HepG2 (cell line): ENCODE measurements around the gene SEMA4A. TPM values are rescaled to one million over a fixed set of nuclear protein-coding genes. Genes with fewer than 3 reads are reported as not detected.

Experiments
- GPN1 ChIP-seq: sonication (generic); formaldehyde crosslinking; IDR thresholded peaks from 2 replicates; pipeline ENCODE4 v1.5.1; 2020; ENCODE audit warnings: missing genetic modification reagents, borderline replicate concordance
- HMG20B ChIP-seq: conservative IDR thresholded peaks from 2 replicates; pipeline ENCODE4 v1.6.1; 2016; ENCODE audit warnings: missing genetic modification reagents, missing compliant biosample characterization
- ISL2 ChIP-seq: sonication (generic); formaldehyde crosslinking; IDR thresholded peaks from 2 replicates; pipeline ENCODE4 v1.5.0; 2020; ENCODE audit warnings: missing genetic modification reagents
- KLF6 ChIP-seq: IDR thresholded peaks from 2 replicates; pipeline ENCODE4 v1.8.0; 2016; ENCODE audit warnings: missing biosample characterization, missing genetic modification reagents
- MEIS1 ChIP-seq: sonication (generic); formaldehyde crosslinking; IDR thresholded peaks from 2 replicates; pipeline ENCODE4 v1.9.0; 2021; ENCODE audit warnings: mild to moderate bottlenecking, missing genetic modification reagents, moderate library complexity, borderline replicate concordance
- MIXL1 ChIP-seq: IDR thresholded peaks from 2 replicates; pipeline ENCODE4 v1.6.1; 2016
- RBFOX2 ChIP-seq: fragments of 200-400 bp; formaldehyde crosslinking; IDR thresholded peaks from 2 replicates; pipeline ENCODE4 v1.6.1; 2017; ENCODE audit warnings: low read depth, mild to moderate bottlenecking, low read length
- RXRB ChIP-seq: IDR thresholded peaks from 2 replicates; pipeline ENCODE4 v1.6.1; 2016; ENCODE audit warnings: borderline replicate concordance, missing genetic modification reagents, missing compliant biosample characterization
- TCF12 ChIP-seq, 2 experiments: fragments of 450-650 bp in 1 of 2; sonication (generic) in 1 of 2; formaldehyde crosslinking in 1 of 2; IDR thresholded peaks; 2 replicates each; pipeline versions ENCODE4 v1.6.1 to v1.8.0; 2017 to 2022; ENCODE audit warnings: antibody characterized with exemption in 1 of 2, mild to moderate bottlenecking in 1 of 2, missing genetic modification reagents in 1 of 2, moderate library complexity in 1 of 2
- TOE1 ChIP-seq: sonication (generic); formaldehyde crosslinking; IDR thresholded peaks from 2 replicates; pipeline ENCODE4 v1.4.0; 2020; ENCODE audit warnings: mild to moderate bottlenecking, missing genetic modification reagents
- ZFY ChIP-seq: sonication (generic); formaldehyde crosslinking; IDR thresholded peaks from 2 replicates; pipeline ENCODE4 v1.4.0; 2020; ENCODE audit warnings: missing genetic modification reagents
- ZMYM3 ChIP-seq: sonication (generic); formaldehyde crosslinking; IDR thresholded peaks from 2 replicates; pipeline ENCODE4 v1.5.1; 2020; ENCODE audit warnings: mild to moderate bottlenecking, missing genetic modification reagents
- ZNF34 ChIP-seq: sonication (generic); formaldehyde crosslinking; IDR thresholded peaks from 2 replicates; pipeline ENCODE4 v1.4.0; 2020; ENCODE audit warnings: mild to moderate bottlenecking, missing genetic modification reagents, borderline replicate concordance
- ZNF530 ChIP-seq: sonication (generic); formaldehyde crosslinking; IDR thresholded peaks from 2 replicates; pipeline ENCODE4 v1.5.0; 2020; ENCODE audit warnings: low read depth, mild to moderate bottlenecking, missing genetic modification reagents
- ZNF788 ChIP-seq: sonication (generic); formaldehyde crosslinking; IDR thresholded peaks from 2 replicates; pipeline ENCODE4 v1.5.0; 2020; ENCODE audit warnings: mild to moderate bottlenecking, missing genetic modification reagents, borderline replicate concordance
- polyA plus RNA-seq, 8 experiments: library from polyadenylated mRNA; depleted of rRNA in 3 of 8; stranded (reverse) in 7 of 8; unstranded in 1 of 8; fragments of >200 nt; fragmentation: Illumina TruSeq in 4 of 8; extraction: Trizol in 4 of 8; gene quantifications; 2 replicates each; pipeline versions ENCODE4 v1.2.1 to v1.2.3, GENCODE V29; 2011 to 2016; ENCODE audit warnings: low read depth in 4 of 8, missing spikeins in 1 of 8, mixed read lengths in 1 of 8; ENCODE audit not compliant: insufficient read depth in 1 of 8
- total RNA-seq, 5 experiments: library from RNA; depleted of rRNA; stranded (reverse); fragments of >200 nt; fragmentation: Illumina TruSeq; extraction: Trizol; gene quantifications; 2 replicates each; pipeline ENCODE4 v1.2.3, GENCODE V29; 2016; ENCODE audit warnings: low read depth in 1 of 5
- TF ChIP-seq, protein P1 (sequence below): sonication (generic); formaldehyde crosslinking; IDR thresholded peaks from 2 replicates; pipeline ENCODE4 v1.4.0; 2020; ENCODE audit warnings: mild to moderate bottlenecking, missing genetic modification reagents, borderline replicate concordance
- TF ChIP-seq, protein P2 (sequence below): sonication (generic); formaldehyde crosslinking; IDR thresholded peaks from 2 replicates; pipeline ENCODE4 v1.5.1; 2020; ENCODE audit warnings: mild to moderate bottlenecking, moderate library complexity, missing genetic modification reagents
- TF ChIP-seq, protein P3 (sequence below): sonication (generic); formaldehyde crosslinking; IDR thresholded peaks from 2 replicates; pipeline ENCODE4 v1.5.0; 2020; ENCODE audit warnings: missing genetic modification reagents, mild to moderate bottlenecking, borderline replicate concordance
- TF ChIP-seq, protein P4 (sequence below), 2 experiments: sonication (generic) in 1 of 2; formaldehyde crosslinking in 1 of 2; IDR thresholded peaks; 2 replicates each; pipeline versions ENCODE4 v1.4.0 to v1.6.1; 2018 to 2020; ENCODE audit warnings: missing genetic modification reagents in 2 of 2, borderline replicate concordance in 1 of 2, low read depth in 1 of 2, mild to moderate bottlenecking in 1 of 2, missing biosample characterization in 1 of 2
- TF ChIP-seq, protein P5 (sequence below): fragments of 450-650 bp; IDR thresholded peaks from 2 replicates; pipeline ENCODE4 v1.6.1; 2016

SEMA4A gene
- total and polyA plus RNA-seq, 2 of the 13 experiments (the other 11 are each of a cell fraction or from before 2014, with no cell fraction given): 0.09 to 0.20 TPM

DNA sequence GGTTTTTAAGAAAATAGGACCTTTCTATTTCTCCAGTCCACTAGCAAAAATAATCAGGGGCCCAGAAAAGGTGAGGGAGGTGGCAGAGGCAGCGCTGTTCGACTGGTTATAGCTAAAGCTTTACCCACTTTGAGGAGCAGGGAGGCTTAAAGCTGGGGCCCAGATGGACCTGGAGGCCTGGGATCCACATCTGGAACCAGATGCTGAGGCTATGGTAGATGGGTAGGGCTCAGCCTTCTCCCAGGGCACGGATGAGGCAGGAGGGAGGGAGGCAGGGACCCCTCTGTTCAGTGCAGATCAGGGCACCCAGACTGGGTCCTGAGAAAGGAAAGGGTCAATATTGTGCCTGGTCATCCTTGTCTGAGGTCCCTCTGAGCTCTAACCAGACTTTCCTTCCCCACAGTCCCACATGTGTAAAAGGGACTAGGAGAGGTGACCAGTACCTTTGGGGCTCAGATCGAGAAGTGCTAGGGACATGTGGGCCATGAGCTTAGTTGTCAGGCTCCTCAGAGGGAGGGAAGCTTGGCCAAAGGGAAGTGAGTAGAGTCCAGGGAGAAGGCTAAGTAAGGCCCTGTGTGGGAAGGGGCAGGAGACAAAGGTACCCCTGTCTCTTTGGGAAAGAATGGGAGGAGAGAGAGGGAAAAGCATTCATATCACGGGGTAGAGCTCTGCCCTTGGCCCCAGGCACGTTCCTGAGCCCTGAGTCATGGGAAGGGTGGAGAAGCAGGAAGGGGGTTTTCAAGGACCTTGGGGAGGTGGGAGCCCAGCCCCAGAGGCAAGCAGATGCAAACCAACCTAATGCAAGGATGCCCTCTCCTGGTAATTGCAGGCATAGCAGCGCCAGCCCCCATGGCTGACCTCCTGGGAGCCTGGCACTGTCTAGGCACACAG, 23.5 kb upstream of the SEMA4A start (continued):
- TF ChIP-seq, protein P1, sequence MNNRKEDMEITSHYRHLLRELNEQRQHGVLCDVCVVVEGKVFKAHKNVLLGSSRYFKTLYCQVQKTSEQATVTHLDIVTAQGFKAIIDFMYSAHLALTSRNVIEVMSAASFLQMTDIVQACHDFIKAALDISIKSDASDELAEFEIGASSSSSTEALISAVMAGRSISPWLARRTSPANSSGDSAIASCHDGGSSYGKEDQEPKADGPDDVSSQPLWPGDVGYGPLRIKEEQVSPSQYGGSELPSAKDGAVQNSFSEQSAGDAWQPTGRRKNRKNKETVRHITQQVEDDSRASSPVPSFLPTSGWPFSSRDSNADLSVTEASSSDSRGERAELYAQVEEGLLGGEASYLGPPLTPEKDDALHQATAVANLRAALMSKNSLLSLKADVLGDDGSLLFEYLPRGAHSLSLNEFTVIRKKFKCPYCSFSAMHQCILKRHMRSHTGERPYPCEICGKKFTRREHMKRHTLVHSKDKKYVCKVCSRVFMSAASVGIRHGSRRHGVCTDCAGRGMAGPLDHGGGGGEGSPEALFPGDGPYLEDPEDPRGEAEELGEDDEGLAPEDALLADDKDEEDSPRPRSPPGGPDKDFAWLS: peak; percentile 81; the same call in 1 of the 2 replicates
- TF ChIP-seq RXRB (CRISPR knock-in tag): peak; percentile 94
- peak; percentile 97; the same call in 1 of the 2 replicates for TF ChIP-seq ZNF788
- TF ChIP-seq, protein P2, sequence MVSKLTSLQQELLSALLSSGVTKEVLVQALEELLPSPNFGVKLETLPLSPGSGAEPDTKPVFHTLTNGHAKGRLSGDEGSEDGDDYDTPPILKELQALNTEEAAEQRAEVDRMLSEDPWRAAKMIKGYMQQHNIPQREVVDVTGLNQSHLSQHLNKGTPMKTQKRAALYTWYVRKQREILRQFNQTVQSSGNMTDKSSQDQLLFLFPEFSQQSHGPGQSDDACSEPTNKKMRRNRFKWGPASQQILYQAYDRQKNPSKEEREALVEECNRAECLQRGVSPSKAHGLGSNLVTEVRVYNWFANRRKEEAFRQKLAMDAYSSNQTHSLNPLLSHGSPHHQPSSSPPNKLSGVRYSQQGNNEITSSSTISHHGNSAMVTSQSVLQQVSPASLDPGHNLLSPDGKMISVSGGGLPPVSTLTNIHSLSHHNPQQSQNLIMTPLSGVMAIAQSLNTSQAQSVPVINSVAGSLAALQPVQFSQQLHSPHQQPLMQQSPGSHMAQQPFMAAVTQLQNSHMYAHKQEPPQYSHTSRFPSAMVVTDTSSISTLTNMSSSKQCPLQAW: peak; percentile 78
- 0 out of 2 replicates have a peak, but pooled peaks have one; percentile 33 for TF ChIP-seq KLF6
- TF ChIP-seq, protein P3, sequence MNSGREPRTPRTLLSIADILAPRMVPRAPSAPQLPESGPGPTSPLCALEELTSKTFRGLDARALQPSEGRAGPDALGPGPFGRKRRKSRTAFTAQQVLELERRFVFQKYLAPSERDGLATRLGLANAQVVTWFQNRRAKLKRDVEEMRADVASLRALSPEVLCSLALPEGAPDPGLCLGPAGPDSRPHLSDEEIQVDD (CRISPR knock-in tag): peak; percentile 80; the same call in 1 of the 2 replicates
- peak; percentile 44; the same call in 1 of the 2 replicates for TF ChIP-seq ZFY (CRISPR knock-in tag)
- TF ChIP-seq, protein P4, sequence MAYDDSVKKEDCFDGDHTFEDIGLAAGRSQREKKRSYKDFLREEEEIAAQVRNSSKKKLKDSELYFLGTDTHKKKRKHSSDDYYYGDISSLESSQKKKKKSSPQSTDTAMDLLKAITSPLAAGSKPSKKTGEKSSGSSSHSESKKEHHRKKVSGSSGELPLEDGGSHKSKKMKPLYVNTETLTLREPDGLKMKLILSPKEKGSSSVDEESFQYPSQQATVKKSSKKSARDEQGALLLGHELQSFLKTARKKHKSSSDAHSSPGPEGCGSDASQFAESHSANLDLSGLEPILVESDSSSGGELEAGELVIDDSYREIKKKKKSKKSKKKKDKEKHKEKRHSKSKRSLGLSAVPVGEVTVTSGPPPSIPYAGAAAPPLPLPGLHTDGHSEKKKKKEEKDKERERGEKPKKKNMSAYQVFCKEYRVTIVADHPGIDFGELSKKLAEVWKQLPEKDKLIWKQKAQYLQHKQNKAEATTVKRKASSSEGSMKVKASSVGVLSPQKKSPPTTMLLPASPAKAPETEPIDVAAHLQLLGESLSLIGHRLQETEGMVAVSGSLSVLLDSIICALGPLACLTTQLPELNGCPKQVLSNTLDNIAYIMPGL (CRISPR knock-in tag; IDR thresholded peaks at IDR 0.05; ENCODE audit: borderline replicate concordance in 1 of 2, low read depth in 1 of 2): peak; percentile 76 to 90
- TF ChIP-seq ZMYM3: peak; percentile 63; the same call in 1 of the 2 replicates
- no peak for TF ChIP-seq ZNF530 (CRISPR knock-in tag)
- peak; percentile 62; the same call in 1 of the 2 replicates for TF ChIP-seq ISL2 (CRISPR knock-in tag)
- peak; percentile 86 for TF ChIP-seq HMG20B (CRISPR knock-in tag)
- TF ChIP-seq TOE1 (CRISPR knock-in tag): no peak
- TF ChIP-seq TCF12 (IDR thresholded peaks at IDR 0.05): no peak
- TF ChIP-seq TCF12 (CRISPR knock-in tag; IDR thresholded peaks at IDR 0.05): 0 out of 2 replicates have a peak, but pooled peaks have one; percentile 36
- TF ChIP-seq GPN1 (CRISPR knock-in tag): no peak
- TF ChIP-seq, protein P5, sequence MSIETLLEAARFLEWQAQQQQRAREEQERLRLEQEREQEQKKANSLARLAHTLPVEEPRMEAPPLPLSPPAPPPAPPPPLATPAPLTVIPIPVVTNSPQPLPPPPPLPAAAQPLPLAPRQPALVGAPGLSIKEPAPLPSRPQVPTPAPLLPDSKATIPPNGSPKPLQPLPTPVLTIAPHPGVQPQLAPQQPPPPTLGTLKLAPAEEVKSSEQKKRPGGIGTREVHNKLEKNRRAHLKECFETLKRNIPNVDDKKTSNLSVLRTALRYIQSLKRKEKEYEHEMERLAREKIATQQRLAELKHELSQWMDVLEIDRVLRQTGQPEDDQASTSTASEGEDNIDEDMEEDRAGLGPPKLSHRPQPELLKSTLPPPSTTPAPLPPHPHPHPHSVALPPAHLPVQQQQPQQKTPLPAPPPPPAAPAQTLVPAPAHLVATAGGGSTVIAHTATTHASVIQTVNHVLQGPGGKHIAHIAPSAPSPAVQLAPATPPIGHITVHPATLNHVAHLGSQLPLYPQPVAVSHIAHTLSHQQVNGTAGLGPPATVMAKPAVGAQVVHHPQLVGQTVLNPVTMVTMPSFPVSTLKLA: no peak
- 0 out of 2 replicates have a peak, but pooled peaks have one; percentile 59 for TF ChIP-seq MIXL1
- peak; percentile 91; the same call in 1 of the 2 replicates for TF ChIP-seq MEIS1 (CRISPR knock-in tag)
- TF ChIP-seq RBFOX2: peak; percentile 55; the same call in 1 of the 2 replicates
- 0 out of 2 replicates have a peak, but pooled peaks have one; percentile 62 for TF ChIP-seq ZNF34
